ENCODE measurements around the gene CDH13.

- TF ChIP-seq EZH2phosphoT487 (IDR thresholded peaks at IDR 0.05; ENCODE audit: borderline replicate concordance, low read depth, low read length): no peak
- TF ChIP-seq, protein P1, sequence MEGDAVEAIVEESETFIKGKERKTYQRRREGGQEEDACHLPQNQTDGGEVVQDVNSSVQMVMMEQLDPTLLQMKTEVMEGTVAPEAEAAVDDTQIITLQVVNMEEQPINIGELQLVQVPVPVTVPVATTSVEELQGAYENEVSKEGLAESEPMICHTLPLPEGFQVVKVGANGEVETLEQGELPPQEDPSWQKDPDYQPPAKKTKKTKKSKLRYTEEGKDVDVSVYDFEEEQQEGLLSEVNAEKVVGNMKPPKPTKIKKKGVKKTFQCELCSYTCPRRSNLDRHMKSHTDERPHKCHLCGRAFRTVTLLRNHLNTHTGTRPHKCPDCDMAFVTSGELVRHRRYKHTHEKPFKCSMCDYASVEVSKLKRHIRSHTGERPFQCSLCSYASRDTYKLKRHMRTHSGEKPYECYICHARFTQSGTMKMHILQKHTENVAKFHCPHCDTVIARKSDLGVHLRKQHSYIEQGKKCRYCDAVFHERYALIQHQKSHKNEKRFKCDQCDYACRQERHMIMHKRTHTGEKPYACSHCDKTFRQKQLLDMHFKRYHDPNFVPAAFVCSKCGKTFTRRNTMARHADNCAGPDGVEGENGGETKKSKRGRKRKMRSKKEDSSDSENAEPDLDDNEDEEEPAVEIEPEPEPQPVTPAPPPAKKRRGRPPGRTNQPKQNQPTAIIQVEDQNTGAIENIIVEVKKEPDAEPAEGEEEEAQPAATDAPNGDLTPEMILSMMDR (conservative IDR thresholded peaks at IDR 0.05; ENCODE audit: low read length): no peak
Observed at GRCh38 chr16:83330251-83330650, 703.5 kb downstream of the CDH13 start.

Measured in OCI-LY7 (cell line).